DND-41 (cell line): ENCODE results near the gene MED12.

Experiments used
- ATAC-seq: fragments of 200-7000 bp; cut with Tn5 transposase; 3 replicates; pipeline ENCODE4 v1.9.1; 2021; ENCODE audit warnings: low read depth; ENCODE audit not compliant: insufficient read depth
- DNase-seq: peaks from one replicate; pipeline ENCODE4 v3.0.0-alpha.2; 2020
- H2AFZ ChIP-seq: 2 replicates; pipeline ENCODE4 v1.6.0; 2012; ENCODE audit warnings: low read depth, low read length
- H3K27ac ChIP-seq: 2 replicates; pipeline ENCODE4 v1.5.1; 2012; ENCODE audit warnings: low read length, inconsistent platforms
- H3K27me3 ChIP-seq: fragments of 200-600 bp; sonication (generic); 2 replicates; pipeline ENCODE4 v1.6.0; 2012; ENCODE audit warnings: low read length, mild to moderate bottlenecking, inconsistent platforms; ENCODE audit not compliant: insufficient read depth, poor library complexity
- H3K36me3 ChIP-seq: 2 replicates; pipeline ENCODE4 v1.5.1; 2012; ENCODE audit warnings: low read length, inconsistent platforms; ENCODE audit not compliant: insufficient read depth
- H3K4me1 ChIP-seq: 2 replicates; pipeline ENCODE4 v1.5.1; 2012; ENCODE audit warnings: mild to moderate bottlenecking, low read length; ENCODE audit not compliant: insufficient read depth
- H3K4me2 ChIP-seq: 2 replicates; pipeline ENCODE4 v1.6.0; 2012; ENCODE audit warnings: mild to moderate bottlenecking, moderate library complexity, low read length, inconsistent platforms; ENCODE audit not compliant: insufficient read depth
- H3K4me3 ChIP-seq, 2 experiments: fragments of 200-600 bp in 1 of 2; shearing (Covaris generic) in 1 of 2; 2 replicates each; pipeline ENCODE4 v1.5.1; 2012 to 2016; ENCODE audit warnings: inconsistent platforms in 2 of 2, low read length in 2 of 2, mild to moderate bottlenecking in 2 of 2, low read depth in 1 of 2, moderate library complexity in 1 of 2
- H3K79me2 ChIP-seq: 2 replicates; pipeline ENCODE4 v1.6.0; 2012; ENCODE audit warnings: low read length, inconsistent platforms; ENCODE audit not compliant: insufficient read depth
- H3K9ac ChIP-seq: 2 replicates; pipeline ENCODE4 v1.6.0; 2012; ENCODE audit warnings: low read depth, mild to moderate bottlenecking, inconsistent platforms, low read length, moderate library complexity
- H3K9me3 ChIP-seq: 2 replicates; pipeline ENCODE4 v1.5.1; 2012; ENCODE audit warnings: low read length, moderate library complexity, mild to moderate bottlenecking, inconsistent platforms; ENCODE audit not compliant: insufficient read depth, severe bottlenecking
- H4K20me1 ChIP-seq: 2 replicates; pipeline ENCODE4 v1.6.0; 2012; ENCODE audit warnings: low read length; ENCODE audit not compliant: insufficient read depth
- CTCF ChIP-seq: IDR thresholded peaks from 2 replicates; pipeline ENCODE4 v1.5.1; 2012; ENCODE audit warnings: borderline replicate concordance, low read length, moderate library complexity, mild to moderate bottlenecking; ENCODE audit not compliant: poor library complexity, severe bottlenecking; ENCODE audit errors: extremely low read depth
- EZH2 ChIP-seq: IDR thresholded peaks from 3 replicates; pipeline ENCODE4 v1.6.1; 2012; ENCODE audit warnings: borderline replicate concordance, low read depth, mild to moderate bottlenecking, moderate library complexity, low read length, inconsistent platforms; ENCODE audit not compliant: severe bottlenecking

Gene MED12

GRCh38 chrX:71128166-71128833 is 9.9 kb downstream of the MED12 start:
- ATAC-seq (no peak), DNase-seq (no peak)
- Histone ChIP-seq H3K79me2 (no peaks in the 10 kb centered on the region; the same call in 1 of the 2 replicates), H3K9me3 (no peaks in the 10 kb centered on the region), H3K4me3 (no peak overlapping the region), H3K27me3 (no peaks in the 10 kb centered on the region), H3K27ac (peak overlapping the region; percentile 39), H3K4me2 (no peak overlapping the region), H2AFZ (no peak overlapping the region), H4K20me1 (no peaks in the 10 kb centered on the region), H3K4me1 (0 out of 2 replicates have a peak, but pooled peaks cover 8% of the 10 kb centered on the region), H3K36me3 (peaks cover 96% of the 10 kb centered on the region), H3K9ac (no peak overlapping the region)
- TF ChIP-seq CTCF (no peak), EZH2 (no peak)

GRCh38 chrX:71128915-71129765 is 10.7 kb downstream of the MED12 start:
- ATAC-seq (peak; percentile 93), DNase-seq (peak; percentile 76)
- Histone ChIP-seq H3K27ac (peak overlapping the region; percentile 39), H4K20me1 (no peaks in the 10 kb centered on the region), H2AFZ (no peak overlapping the region), H3K9ac (no peak overlapping the region; the same call in 1 of the 2 replicates), H3K36me3 (peaks cover 93% of the 10 kb centered on the region), H3K27me3 (no peaks in the 10 kb centered on the region), H3K4me1 (0 out of 2 replicates have a peak, but pooled peaks cover 8% of the 10 kb centered on the region), H3K4me3 (no peak overlapping the region), H3K9me3 (no peaks in the 10 kb centered on the region), H3K79me2 (no peaks in the 10 kb centered on the region; the same call in 1 of the 2 replicates), H3K4me2 (no peak overlapping the region)
- TF ChIP-seq EZH2 (no peak), CTCF (peak; percentile 90)

GRCh38 chrX:71131510-71131909 is 13.1 kb downstream of the MED12 start:
- TF ChIP-seq CTCF = no peak
- no peak for TF ChIP-seq EZH2
- H3K27ac ChIP-seq = no peak overlapping the region
- H3K79me2 ChIP-seq = no peaks in the 10 kb centered on the region; the same call in 1 of the 2 replicates
- no peaks in the 10 kb centered on the region for H4K20me1 ChIP-seq
- H2AFZ ChIP-seq = no peak overlapping the region
- ATAC-seq = no peak
- H3K4me3 ChIP-seq = no peak overlapping the region
- H3K9ac ChIP-seq = no peak overlapping the region
- H3K36me3 ChIP-seq = peaks cover 93% of the 10 kb centered on the region
- H3K4me2 ChIP-seq = no peak overlapping the region
- H3K27me3 ChIP-seq = no peaks in the 10 kb centered on the region
- no peak for DNase-seq
- H3K9me3 ChIP-seq = no peaks in the 10 kb centered on the region
- 0 out of 2 replicates have a peak, but pooled peaks cover 8% of the 10 kb centered on the region for H3K4me1 ChIP-seq
